Cardiac muscle cell (in vitro differentiated cells and primary cell): ENCODE results near the gene LGALS9. TPM values are rescaled to one million over a fixed set of nuclear protein-coding genes. Genes with fewer than 3 reads are reported as not detected.
"Not testable (repeated sequence)": the region's sequence is repeated elsewhere in the genome, so short reads cannot be mapped to it uniquely, and the experiment has no call there.

ENCODE experiments used
- DNase-seq, 2 donors: peaks; one replicate each; pipeline versions ENCODE4 v3.0.0 to v3.0.0-alpha.2; 2010 to 2017; ENCODE audit warnings: low read depth in 1 of 2, low spot score in 1 of 2
- H3K27ac ChIP-seq: fragments of 200-600 bp; sonication (generic); 2 replicates; pipeline ENCODE4 v1.5.1; 2016
- H3K27me3 ChIP-seq: fragments of 200-600 bp; sonication (generic); 2 replicates; pipeline ENCODE4 v1.6.0; 2016; ENCODE audit warnings: control low read depth
- H3K36me3 ChIP-seq: fragments of 200-600 bp; sonication (generic); 2 replicates; pipeline ENCODE4 v1.5.1; 2016; ENCODE audit warnings: control low read depth
- H3K4me1 ChIP-seq: fragments of 200-600 bp; sonication (generic); 2 replicates; pipeline ENCODE4 v1.8.1; 2017; ENCODE audit warnings: low read depth, mild to moderate bottlenecking, mixed run types
- H3K4me3 ChIP-seq: fragments of 200-600 bp; sonication (generic); 2 replicates; pipeline ENCODE4 v1.5.1; 2016; ENCODE audit warnings: mild to moderate bottlenecking
- H3K9me3 ChIP-seq: fragments of 200-600 bp; sonication (generic); 2 replicates; pipeline ENCODE4 v1.5.1; 2017; ENCODE audit warnings: low read depth, mild to moderate bottlenecking, control low read depth
- polyA plus RNA-seq: library from polyadenylated mRNA; unstranded; fragments of >200 nt; fragmentation: Nextera tagmentation; extraction: Ambion mirVana; gene quantifications from 2 replicates; pipeline ENCODE4 v1.2.1, GENCODE V29; 2016
- total RNA-seq: library from RNA; depleted of rRNA; stranded (reverse); fragments of >200 nt; gene quantifications from 2 replicates; pipeline ENCODE4 v1.2.3, GENCODE V29; 2016
- TF ChIP-seq, protein P1 (sequence below): IDR thresholded peaks from 2 replicates; pipeline ENCODE4 v1.5.1; 2012; ENCODE audit warnings: low read depth, mild to moderate bottlenecking, low read length

The LGALS9 gene
- total and polyA plus RNA-seq, 2 experiments from 2014 or later, result 0.46 to 0.63 TPM

DNA sequence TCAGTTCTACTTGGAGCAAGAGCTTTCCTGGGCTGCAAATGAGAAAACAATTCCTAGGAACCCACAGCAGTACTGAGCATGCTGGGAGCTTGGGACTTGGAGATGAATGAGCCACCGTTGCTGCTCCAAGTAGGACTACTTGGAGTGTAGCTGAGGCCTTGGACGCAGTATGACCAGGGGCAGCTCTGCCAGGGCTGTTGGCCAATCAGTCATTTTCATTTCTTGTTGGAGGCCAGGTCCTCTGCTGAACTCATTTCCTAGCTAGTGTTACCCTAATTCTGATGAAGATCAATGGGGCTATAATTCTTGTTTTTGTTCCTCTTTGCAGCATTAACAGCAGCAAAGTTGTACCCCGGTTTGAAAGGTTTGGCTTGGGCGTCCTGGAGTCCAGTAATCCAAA lies 8.0 kb upstream of the LGALS9 start:
- TF ChIP-seq, protein P1, sequence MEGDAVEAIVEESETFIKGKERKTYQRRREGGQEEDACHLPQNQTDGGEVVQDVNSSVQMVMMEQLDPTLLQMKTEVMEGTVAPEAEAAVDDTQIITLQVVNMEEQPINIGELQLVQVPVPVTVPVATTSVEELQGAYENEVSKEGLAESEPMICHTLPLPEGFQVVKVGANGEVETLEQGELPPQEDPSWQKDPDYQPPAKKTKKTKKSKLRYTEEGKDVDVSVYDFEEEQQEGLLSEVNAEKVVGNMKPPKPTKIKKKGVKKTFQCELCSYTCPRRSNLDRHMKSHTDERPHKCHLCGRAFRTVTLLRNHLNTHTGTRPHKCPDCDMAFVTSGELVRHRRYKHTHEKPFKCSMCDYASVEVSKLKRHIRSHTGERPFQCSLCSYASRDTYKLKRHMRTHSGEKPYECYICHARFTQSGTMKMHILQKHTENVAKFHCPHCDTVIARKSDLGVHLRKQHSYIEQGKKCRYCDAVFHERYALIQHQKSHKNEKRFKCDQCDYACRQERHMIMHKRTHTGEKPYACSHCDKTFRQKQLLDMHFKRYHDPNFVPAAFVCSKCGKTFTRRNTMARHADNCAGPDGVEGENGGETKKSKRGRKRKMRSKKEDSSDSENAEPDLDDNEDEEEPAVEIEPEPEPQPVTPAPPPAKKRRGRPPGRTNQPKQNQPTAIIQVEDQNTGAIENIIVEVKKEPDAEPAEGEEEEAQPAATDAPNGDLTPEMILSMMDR, result no peak
- no peak overlapping the region for H3K4me3 ChIP-seq
- H3K27ac ChIP-seq, result no peak overlapping the region
- no peaks in the 10 kb centered on the region for H3K4me1 ChIP-seq
- H3K27me3 ChIP-seq, result no peaks in the 10 kb centered on the region
- H3K9me3 ChIP-seq, result no peaks in the 10 kb centered on the region
- peaks cover 8% of the 10 kb centered on the region for H3K36me3 ChIP-seq
- no peak for DNase-seq

DNA sequence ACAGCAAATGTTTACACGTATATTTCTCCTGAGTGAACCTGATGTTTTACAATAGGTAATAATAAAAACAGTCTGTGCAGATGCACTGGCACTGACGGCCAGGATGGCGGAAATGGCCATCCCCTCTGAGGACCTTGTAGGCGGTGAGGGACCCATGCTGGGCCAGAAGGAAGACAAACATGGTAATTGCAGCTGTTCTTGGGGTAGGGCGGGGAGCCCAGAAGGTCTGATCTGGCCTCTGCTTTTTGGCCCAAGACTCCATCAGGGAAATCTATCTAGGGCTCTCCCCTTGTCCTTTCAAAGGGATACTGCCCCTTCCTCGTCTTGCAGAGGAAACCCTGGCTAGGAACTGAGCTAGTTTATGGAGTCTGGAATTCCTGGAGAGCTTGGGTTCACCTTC lies 7.4 kb upstream of the LGALS9 start:
- Histone ChIP-seq H3K4me3 (no peak overlapping the region), H3K27ac (no peak overlapping the region)
- TF ChIP-seq, protein P1, result no peak

DNA sequence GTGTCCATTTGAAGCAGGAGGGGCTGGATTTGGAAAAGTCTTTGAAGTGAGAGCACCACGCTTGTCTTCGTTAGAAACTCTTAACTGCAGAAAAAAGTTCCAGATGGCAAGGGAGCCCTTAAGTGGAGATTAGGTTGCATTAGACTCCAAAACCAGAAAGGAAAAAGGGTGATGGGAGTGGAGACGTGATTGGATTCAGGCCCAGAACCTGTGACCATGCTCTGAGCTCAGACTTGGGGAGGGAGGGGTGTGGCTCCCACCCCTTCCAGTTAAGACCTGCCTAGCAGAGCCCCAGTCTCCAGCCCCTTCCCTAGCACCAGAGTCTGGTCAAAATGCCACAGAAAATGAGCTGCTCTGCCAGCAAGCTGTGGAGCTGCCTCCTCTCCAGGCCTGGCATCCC lies 6.4 kb upstream of the LGALS9 start:
- no peak overlapping the region for H3K27ac ChIP-seq
- no peaks in the 10 kb centered on the region for H3K9me3 ChIP-seq
- peaks cover 8% of the 10 kb centered on the region for H3K36me3 ChIP-seq
- no peak overlapping the region for H3K4me3 ChIP-seq
- H3K4me1 ChIP-seq, result no peaks in the 10 kb centered on the region
- TF ChIP-seq, protein P1, result no peak
- no peak for DNase-seq
- no peaks in the 10 kb centered on the region for H3K27me3 ChIP-seq

More for the DNA sequence above, 7.4 kb upstream of the LGALS9 start:
- H3K27me3 ChIP-seq, result no peaks in the 10 kb centered on the region
- H3K9me3 ChIP-seq, result no peaks in the 10 kb centered on the region
- no peaks in the 10 kb centered on the region for H3K4me1 ChIP-seq
- H3K36me3 ChIP-seq, result peaks cover 8% of the 10 kb centered on the region
- no peak for DNase-seq

DNA sequence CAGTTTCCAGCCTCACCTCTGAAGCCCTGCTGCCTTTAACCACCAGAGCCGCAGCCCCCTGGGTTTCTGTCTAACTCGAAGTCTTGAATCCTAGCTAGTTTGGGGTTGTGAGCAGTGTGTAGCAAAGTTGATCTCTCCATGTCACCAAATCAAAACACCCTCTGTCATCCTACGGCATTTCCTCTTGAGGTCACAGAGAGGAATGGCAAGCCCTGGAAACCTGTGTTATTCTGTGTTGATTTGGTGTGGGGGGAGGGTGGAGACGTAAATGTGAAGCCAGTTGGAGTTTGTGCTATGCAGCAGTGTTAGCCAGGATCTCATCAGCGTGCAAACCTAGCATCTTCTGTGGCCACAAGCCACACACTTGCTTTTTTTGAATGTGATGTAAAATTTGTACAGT lies 5.1 kb upstream of the LGALS9 start:
- Histone ChIP-seq H3K4me3 (no peak overlapping the region), H3K9me3 (no peaks in the 10 kb centered on the region), H3K36me3 (peaks cover 8% of the 10 kb centered on the region), H3K27me3 (no peaks in the 10 kb centered on the region), H3K27ac (no peak overlapping the region), H3K4me1 (no peaks in the 10 kb centered on the region)
- DNase-seq, result no peak
- TF ChIP-seq, protein P1, result no peak

DNA sequence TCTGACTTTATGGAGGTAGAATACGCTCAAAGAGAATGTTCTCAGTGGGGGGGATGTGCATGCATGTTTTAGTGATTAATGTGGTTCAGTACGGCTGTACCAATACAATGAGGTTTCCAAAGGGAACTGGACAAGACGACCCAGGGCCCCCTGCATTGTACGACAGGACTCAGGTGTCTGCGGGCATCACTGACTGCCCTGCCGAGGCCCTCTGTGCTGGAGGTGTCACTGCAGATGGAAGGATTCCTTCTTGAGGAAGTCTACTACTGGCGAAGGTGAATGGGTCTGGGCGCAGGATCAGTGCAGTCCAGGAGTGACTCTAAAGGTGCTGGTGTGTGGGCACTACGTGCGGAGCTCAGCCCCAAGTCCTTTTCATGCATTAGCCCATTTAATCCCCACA lies 3.5 kb upstream of the LGALS9 start:
- TF ChIP-seq, protein P1, result no peak
- H3K4me1 ChIP-seq, result peaks cover 2% of the 10 kb centered on the region
- DNase-seq, result no peak
- no peak overlapping the region for H3K27ac ChIP-seq
- H3K27me3 ChIP-seq, result no peaks in the 10 kb centered on the region
- peaks cover 3% of the 10 kb centered on the region for H3K36me3 ChIP-seq
- H3K4me3 ChIP-seq, result no peak overlapping the region
- no peaks in the 10 kb centered on the region for H3K9me3 ChIP-seq

DNA sequence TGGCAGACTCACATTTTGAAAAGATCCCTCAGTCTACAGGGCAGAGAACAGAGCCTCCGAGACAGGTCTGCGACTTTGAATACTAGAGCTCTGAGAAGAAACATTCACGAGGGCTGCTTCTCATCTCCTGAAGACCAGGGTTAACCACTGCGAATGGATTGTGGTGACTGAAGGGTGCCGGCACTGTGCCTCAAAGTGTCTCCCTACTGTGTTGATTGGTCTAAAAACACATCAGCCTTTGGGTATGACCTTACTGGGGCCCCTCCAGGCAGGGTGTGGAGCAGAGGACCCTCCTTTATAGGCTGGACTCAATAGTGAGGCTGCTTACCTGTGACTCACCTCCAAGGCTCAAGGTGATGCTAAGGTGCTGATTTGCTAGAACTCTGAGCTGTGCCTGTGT lies 2.6 kb upstream of the LGALS9 start:
- Histone ChIP-seq H3K27ac (no peak overlapping the region), H3K4me1 (peaks cover 5% of the 10 kb centered on the region), H3K36me3 (peaks cover 1% of the 10 kb centered on the region), H3K27me3 (no peaks in the 10 kb centered on the region), H3K4me3 (no peak overlapping the region), H3K9me3 (no peaks in the 10 kb centered on the region)
- TF ChIP-seq, protein P1, result no peak
- DNase-seq, result no peak

DNA sequence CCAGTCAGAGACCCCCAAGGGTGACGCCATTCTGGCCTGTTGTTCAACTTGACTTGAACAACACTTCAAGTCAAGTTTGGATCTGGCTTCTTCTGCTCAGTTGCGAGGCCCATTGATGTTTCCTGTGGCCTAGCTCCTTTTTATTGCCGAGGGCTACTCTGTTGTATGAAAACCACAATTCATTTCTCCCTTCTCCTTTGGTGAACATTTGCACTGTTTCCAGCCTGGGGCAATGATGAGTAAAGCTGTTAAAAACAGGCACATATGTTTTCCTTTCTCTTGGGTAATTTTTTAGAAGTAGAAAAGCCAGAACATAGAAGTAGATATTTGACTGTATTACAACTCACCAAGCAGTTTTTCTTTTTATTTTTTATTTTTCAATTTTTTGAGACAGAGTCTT lies 1.7 kb upstream of the LGALS9 start:
- not testable (repeated sequence) for H3K4me3 ChIP-seq, DNase-seq, H3K36me3 ChIP-seq, H3K4me1 ChIP-seq, H3K27me3 ChIP-seq, H3K27ac ChIP-seq, H3K9me3 ChIP-seq
